Prostate gland (tissue), 2 donors: Measurements from ENCODE around the gene VTA1.

Source experiments
- CTCF ChIP-seq, 4 experiments: fragments of 200-600 bp in 2 of 4; fragments of 450-650 bp in 2 of 4; sonication (generic) in 2 of 4; IDR thresholded peaks; 1 replicate in 3 of 4; 2 replicates in 1 of 4; pipeline ENCODE4 v1.5.1; 2016 to 2019; ENCODE audit warnings: antibody characterized with exemption in 4 of 4, mild to moderate bottlenecking in 2 of 4, moderate library complexity in 2 of 4
- POLR2AphosphoS5 ChIP-seq: sonication (generic); formaldehyde crosslinking; IDR thresholded peaks from one replicate; pipeline ENCODE4 v1.6.1; 2017; ENCODE audit warnings: antibody characterized with exemption

GRCh38 chr6:142251930-142252445 is 104.9 kb downstream of the VTA1 start:
- TF ChIP-seq POLR2AphosphoS5 (no peak), CTCF (IDR thresholded peaks at IDR 0.05) (no peak)
